ENCODE results near the gene SORCS3. TPM values are rescaled to one million over a fixed set of nuclear protein-coding genes. Genes with fewer than 3 reads are reported as not detected.

The SORCS3 gene
- total and polyA plus RNA-seq, 2 of the 13 experiments (the other 11 are each of a cell fraction or from before 2014, with no cell fraction given): 0.07 TPM; not detected in 1

DNA sequence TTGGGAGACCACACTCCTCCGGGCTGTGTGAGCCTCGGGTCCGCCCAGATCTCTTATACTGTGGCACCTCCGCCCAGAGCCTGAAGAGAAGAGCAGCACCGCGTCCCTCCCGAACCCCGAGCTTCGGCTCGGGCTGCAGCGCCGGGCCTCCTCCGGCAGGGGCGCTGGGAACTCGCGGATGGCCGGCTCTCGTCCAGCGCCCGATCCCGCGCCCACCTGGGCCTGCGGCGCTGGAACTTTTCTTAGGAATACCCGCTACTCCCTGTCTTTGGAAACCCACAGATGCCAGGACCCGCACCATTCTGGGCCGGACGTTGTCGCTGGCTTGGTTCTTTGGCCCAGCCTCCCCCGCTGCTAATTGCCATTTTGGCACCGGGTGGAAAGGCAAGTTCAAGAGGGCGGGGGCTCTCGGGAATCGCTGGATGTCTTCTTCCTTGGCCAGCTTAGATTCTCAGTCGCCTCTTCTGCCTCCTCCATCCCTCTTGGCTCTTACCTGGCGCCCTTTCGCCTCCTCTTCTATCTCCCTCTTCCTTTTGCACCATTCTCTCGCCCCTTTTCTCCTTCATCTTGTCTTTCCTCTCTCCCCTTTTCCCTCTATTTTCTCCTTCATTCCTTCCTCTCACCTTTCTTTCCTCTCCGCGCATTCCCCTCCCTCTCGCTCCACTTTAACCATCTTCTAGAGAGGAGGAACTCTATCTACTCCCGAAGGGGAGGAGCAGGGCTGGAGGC, 2.1 kb upstream of the SORCS3 start (continued):
- TF ChIP-seq, protein P1, sequence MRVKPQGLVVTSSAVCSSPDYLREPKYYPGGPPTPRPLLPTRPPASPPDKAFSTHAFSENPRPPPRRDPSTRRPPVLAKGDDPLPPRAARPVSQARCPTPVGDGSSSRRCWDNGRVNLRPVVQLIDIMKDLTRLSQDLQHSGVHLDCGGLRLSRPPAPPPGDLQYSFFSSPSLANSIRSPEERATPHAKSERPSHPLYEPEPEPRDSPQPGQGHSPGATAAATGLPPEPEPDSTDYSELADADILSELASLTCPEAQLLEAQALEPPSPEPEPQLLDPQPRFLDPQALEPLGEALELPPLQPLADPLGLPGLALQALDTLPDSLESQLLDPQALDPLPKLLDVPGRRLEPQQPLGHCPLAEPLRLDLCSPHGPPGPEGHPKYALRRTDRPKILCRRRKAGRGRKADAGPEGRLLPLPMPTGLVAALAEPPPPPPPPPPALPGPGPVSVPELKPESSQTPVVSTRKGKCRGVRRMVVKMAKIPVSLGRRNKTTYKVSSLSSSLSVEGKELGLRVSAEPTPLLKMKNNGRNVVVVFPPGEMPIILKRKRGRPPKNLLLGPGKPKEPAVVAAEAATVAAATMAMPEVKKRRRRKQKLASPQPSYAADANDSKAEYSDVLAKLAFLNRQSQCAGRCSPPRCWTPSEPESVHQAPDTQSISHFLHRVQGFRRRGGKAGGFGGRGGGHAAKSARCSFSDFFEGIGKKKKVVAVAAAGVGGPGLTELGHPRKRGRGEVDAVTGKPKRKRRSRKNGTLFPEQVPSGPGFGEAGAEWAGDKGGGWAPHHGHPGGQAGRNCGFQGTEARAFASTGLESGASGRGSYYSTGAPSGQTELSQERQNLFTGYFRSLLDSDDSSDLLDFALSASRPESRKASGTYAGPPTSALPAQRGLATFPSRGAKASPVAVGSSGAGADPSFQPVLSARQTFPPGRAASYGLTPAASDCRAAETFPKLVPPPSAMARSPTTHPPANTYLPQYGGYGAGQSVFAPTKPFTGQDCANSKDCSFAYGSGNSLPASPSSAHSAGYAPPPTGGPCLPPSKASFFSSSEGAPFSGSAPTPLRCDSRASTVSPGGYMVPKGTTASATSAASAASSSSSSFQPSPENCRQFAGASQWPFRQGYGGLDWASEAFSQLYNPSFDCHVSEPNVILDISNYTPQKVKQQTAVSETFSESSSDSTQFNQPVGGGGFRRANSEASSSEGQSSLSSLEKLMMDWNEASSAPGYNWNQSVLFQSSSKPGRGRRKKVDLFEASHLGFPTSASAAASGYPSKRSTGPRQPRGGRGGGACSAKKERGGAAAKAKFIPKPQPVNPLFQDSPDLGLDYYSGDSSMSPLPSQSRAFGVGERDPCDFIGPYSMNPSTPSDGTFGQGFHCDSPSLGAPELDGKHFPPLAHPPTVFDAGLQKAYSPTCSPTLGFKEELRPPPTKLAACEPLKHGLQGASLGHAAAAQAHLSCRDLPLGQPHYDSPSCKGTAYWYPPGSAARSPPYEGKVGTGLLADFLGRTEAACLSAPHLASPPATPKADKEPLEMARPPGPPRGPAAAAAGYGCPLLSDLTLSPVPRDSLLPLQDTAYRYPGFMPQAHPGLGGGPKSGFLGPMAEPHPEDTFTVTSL (CRISPR knock-in tag; IDR thresholded peaks at IDR 0.05; ENCODE audit: borderline replicate concordance): no peak
- TF ChIP-seq JUN (CRISPR knock-in tag; IDR thresholded peaks at IDR 0.05): no peak

DNA sequence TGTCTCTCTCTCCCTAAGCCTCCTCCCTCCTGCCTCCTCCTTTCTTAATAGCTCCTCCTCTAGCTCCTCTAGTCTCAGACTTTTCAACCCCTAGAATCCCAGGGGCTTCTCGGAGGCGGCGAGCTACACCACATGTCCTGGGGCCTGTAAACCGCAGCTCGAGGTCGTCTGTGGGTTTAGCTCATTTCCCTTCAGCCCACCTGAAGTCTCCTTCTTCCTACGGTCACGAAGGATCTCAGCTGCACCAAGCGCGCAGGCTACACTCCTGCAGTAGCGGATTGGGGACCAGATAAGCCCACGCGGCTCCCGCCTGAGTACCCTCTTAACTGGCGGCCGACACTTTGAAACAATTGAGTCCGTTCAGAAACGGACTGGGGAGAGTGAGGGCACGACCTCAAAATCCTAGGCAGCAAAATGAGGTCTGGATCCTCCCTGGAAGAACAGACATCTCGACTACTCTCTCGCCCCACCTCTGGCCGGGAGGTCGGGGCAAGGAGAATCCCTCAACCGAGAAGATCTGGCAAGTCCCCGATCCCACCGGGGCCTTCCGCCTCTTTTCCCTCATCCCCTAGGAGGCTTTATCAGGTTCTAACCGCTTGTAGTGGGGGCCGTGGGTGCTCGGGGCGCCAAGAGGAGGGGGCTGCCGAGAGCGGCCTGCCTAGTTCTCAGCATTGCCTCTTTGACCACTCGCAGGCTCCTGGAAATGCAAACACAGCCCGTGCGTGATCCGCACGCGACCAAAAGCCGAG, 1.3 kb upstream of the SORCS3 start:
- CTCF ChIA-PET (ENCODE audit: low intra/inter-chr PET ratio, low total read pairs): interaction anchor here (1.5 kb wide), 1 partner anchor 285 kb away, joined by 6 read pairs; no protein-coding TSS in a partner anchor
- intact Hi-C loops (cut with micrococcal nuclease; ENCODE audit: unreplicated experiment): no loop called here

More for the DNA sequence above, 1.3 kb upstream of the SORCS3 start:
- FAIRE-seq: no peak
- Histone ChIP-seq H2AFZ (ENCODE audit: low read length) (no peak overlapping the region), H3K4me3 (replicated peaks in 1 of 3; ENCODE audit: insufficient read depth in 1 of 3, low read depth in 2 of 3, low read length in 3 of 3) (no peak overlapping the region), H3K79me2 (ENCODE audit: insufficient read depth, low read length) (no peaks in the 10 kb centered on the region), H4K20me1 (ENCODE audit: insufficient read depth, low read length) (no peaks in the 10 kb centered on the region), H3K36me3 (replicated peaks in 1 of 2; ENCODE audit: control insufficient read depth in 1 of 2, insufficient read depth in 2 of 2, low read length in 2 of 2) (no peaks in the 10 kb centered on the region), H3K4me2 (ENCODE audit: low read depth, low read length) (no peak overlapping the region), H3K27ac (ENCODE audit: extremely low read length, insufficient read depth, low read length) (no peak overlapping the region), H3K9me3 (ENCODE audit: low read length) (no peaks in the 10 kb centered on the region), H3K4me1 (ENCODE audit: insufficient read depth, low read length) (no peaks in the 10 kb centered on the region), H3K9ac (ENCODE audit: insufficient read depth, low read depth, low read length) (no peak overlapping the region), H3K27me3 (ENCODE audit: control insufficient read depth in 1 of 2, insufficient read depth in 2 of 2, low read length in 2 of 2) (peaks cover 4 to 55% of the 10 kb centered on the region in 2 experiments; a peak in 3 of 5 replicates)
- TF ChIP-seq ZNF207 (IDR thresholded peaks at IDR 0.05; ENCODE audit: borderline replicate concordance) (no peak), ZNF264 (CRISPR knock-in tag; IDR thresholded peaks at IDR 0.05) (no peak), ZNF619 (CRISPR knock-in tag; IDR thresholded peaks at IDR 0.05) (no peak)
- no peak for DNase-seq (ENCODE audit: low spot score)
- in situ Hi-C loops (cut with HindIII; ENCODE audit: extremely low pct_ligation_motif_present, low pct_unique_long_range_greater_than_20kb): loop anchor here (10.0 kb wide), 1 partner anchor 285 kb away; no protein-coding TSS in a partner anchor
- POLR2A ChIA-PET: no interaction called here
- 52% methylated on average over 23 of the region's 40 CpGs for WGBS (ENCODE audit: low lambda C conversion rate)
- BruUV-seq (replicated peaks): no TSS peak
- ATAC-seq: no peak

Data from HepG2 (cell line).